Neural cell (in vitro differentiated cells): Measurements from ENCODE around the gene ABCE1.

ENCODE experiments used
- EP300 ChIP-seq: fragments of 450-650 bp; conservative IDR thresholded peaks from 2 replicates; pipeline ENCODE4 v1.6.1; 2014; ENCODE audit warnings: antibody characterized with exemption, mild to moderate bottlenecking, moderate library complexity; ENCODE audit not compliant: poor library complexity, severe bottlenecking
- EZH2 ChIP-seq: fragments of 200-600, 300-800 bp; shearing (Covaris generic), sonication (generic); IDR thresholded peaks from 2 replicates; pipeline ENCODE4 v1.6.1; 2014; ENCODE audit warnings: antibody characterized with exemption, low read length, borderline replicate concordance, mild to moderate bottlenecking; ENCODE audit not compliant: insufficient read depth, poor library complexity, severe bottlenecking
- POLR2AphosphoS5 ChIP-seq: IDR thresholded peaks from 2 replicates; pipeline ENCODE4 v1.6.1; 2012
- RAD21 ChIP-seq: fragments of 450-650 bp; conservative IDR thresholded peaks from 2 replicates; pipeline ENCODE4 v1.6.1; 2014; ENCODE audit warnings: antibody characterized with exemption, mild to moderate bottlenecking, moderate library complexity
- SMC3 ChIP-seq: fragments of 450-650 bp; conservative IDR thresholded peaks from 2 replicates; pipeline ENCODE4 v1.6.1; 2014; ENCODE audit warnings: antibody characterized with exemption, mild to moderate bottlenecking, moderate library complexity; ENCODE audit not compliant: poor library complexity
- TAF1 ChIP-seq: IDR thresholded peaks from 2 replicates; pipeline ENCODE4 v1.6.1; 2012; ENCODE audit warnings: low read depth
- TF ChIP-seq, protein P1 (sequence below): IDR thresholded peaks from 2 replicates; pipeline ENCODE4 v1.6.1; 2012; ENCODE audit warnings: borderline replicate concordance
- TF ChIP-seq, protein P2 (sequence below): fragments of 450-650 bp; IDR thresholded peaks from 2 replicates; pipeline ENCODE4 v1.5.1; 2014; ENCODE audit warnings: antibody characterized with exemption, mild to moderate bottlenecking, moderate library complexity; ENCODE audit not compliant: poor library complexity, severe bottlenecking

DNA sequence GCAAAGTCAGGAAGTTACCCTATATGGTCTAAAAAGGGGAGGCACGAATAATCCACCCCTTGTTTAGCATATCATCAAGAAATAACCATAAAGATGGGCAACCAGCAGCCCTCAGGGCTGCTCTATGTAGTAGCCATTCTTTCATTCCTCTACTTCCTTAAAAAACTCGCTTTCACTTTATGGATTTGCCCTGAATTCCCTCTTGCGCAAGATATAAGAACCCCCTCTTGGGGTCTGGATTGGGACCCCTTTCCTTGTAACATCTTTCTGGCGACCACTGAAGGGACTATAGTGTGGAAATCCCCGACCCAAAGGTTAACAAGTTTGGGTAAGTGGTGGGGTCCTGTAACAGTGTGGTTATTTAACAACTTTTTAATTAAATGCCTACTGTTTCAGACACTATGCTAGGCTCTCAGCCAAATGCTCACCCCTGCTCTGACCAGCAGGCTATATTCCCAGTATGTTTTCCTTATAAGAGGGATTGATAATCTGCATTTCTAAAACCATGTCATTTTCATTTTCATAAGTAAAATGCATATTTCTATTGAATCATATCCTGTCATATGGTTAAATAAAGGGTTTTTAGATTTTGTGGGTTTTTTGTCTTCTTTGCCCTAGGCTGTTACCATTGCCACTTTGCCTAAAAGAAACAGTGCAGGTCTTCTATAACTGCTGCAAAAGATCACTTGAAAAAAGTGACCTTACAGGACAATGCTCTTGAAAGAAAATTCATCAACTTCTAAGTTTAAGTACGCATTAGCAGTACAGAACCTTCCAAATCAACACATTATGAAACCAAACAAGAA is 41.6 kb upstream of the ABCE1 start:
- TF ChIP-seq, protein P1, sequence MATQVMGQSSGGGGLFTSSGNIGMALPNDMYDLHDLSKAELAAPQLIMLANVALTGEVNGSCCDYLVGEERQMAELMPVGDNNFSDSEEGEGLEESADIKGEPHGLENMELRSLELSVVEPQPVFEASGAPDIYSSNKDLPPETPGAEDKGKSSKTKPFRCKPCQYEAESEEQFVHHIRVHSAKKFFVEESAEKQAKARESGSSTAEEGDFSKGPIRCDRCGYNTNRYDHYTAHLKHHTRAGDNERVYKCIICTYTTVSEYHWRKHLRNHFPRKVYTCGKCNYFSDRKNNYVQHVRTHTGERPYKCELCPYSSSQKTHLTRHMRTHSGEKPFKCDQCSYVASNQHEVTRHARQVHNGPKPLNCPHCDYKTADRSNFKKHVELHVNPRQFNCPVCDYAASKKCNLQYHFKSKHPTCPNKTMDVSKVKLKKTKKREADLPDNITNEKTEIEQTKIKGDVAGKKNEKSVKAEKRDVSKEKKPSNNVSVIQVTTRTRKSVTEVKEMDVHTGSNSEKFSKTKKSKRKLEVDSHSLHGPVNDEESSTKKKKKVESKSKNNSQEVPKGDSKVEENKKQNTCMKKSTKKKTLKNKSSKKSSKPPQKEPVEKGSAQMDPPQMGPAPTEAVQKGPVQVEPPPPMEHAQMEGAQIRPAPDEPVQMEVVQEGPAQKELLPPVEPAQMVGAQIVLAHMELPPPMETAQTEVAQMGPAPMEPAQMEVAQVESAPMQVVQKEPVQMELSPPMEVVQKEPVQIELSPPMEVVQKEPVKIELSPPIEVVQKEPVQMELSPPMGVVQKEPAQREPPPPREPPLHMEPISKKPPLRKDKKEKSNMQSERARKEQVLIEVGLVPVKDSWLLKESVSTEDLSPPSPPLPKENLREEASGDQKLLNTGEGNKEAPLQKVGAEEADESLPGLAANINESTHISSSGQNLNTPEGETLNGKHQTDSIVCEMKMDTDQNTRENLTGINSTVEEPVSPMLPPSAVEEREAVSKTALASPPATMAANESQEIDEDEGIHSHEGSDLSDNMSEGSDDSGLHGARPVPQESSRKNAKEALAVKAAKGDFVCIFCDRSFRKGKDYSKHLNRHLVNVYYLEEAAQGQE = no peak
- TF ChIP-seq, protein P2, sequence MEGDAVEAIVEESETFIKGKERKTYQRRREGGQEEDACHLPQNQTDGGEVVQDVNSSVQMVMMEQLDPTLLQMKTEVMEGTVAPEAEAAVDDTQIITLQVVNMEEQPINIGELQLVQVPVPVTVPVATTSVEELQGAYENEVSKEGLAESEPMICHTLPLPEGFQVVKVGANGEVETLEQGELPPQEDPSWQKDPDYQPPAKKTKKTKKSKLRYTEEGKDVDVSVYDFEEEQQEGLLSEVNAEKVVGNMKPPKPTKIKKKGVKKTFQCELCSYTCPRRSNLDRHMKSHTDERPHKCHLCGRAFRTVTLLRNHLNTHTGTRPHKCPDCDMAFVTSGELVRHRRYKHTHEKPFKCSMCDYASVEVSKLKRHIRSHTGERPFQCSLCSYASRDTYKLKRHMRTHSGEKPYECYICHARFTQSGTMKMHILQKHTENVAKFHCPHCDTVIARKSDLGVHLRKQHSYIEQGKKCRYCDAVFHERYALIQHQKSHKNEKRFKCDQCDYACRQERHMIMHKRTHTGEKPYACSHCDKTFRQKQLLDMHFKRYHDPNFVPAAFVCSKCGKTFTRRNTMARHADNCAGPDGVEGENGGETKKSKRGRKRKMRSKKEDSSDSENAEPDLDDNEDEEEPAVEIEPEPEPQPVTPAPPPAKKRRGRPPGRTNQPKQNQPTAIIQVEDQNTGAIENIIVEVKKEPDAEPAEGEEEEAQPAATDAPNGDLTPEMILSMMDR = no peak
- TF ChIP-seq POLR2AphosphoS5 (no peak), SMC3 (no peak), RAD21 (no peak), EZH2 (no peak), TAF1 (no peak), EP300 (no peak)
